ENCODE results near the gene HS6ST3. TPM values are rescaled to one million over a fixed set of nuclear protein-coding genes. Genes with fewer than 3 reads are reported as not detected.

Gene HS6ST3
- total RNA-seq, 1 donor from 2014 or later, result not detected

DNA sequence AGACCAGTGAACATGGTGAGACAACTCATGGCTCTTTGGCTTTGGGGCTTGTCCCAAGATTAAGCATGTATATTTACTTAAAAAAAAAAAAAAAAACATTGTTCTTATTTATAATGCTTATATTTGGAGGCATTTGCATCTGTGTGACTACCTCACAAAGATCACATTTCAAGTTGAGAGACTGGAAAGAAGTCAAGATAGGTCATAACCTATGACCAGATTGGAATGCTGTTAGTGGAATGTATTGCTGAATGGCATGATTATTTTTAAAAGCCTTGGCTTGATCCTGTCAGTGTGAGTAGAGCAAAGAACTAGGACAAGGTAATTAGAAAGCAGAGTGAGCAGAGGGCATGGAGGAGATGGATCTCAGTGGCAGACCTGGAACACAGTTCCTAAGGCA, 689.8 kb downstream of the HS6ST3 start:
- DNase-seq (ENCODE audit: extremely low spot score, unreplicated experiment), result no peak
- Mint-ChIP-seq H3K27me3 (ENCODE audit: unreplicated experiment) (no peaks in the 10 kb centered on the region), H3K4me3 (ENCODE audit: unreplicated experiment) (no peak overlapping the region), H3K27ac (ENCODE audit: unreplicated experiment) (no peak overlapping the region), H3K4me1 (ENCODE audit: unreplicated experiment) (no peaks in the 10 kb centered on the region), H3K9me3 (ENCODE audit: unreplicated experiment) (peaks cover 18% of the 10 kb centered on the region), H3K36me3 (ENCODE audit: unreplicated experiment) (no peaks in the 10 kb centered on the region)
- TF ChIP-seq, protein P1, sequence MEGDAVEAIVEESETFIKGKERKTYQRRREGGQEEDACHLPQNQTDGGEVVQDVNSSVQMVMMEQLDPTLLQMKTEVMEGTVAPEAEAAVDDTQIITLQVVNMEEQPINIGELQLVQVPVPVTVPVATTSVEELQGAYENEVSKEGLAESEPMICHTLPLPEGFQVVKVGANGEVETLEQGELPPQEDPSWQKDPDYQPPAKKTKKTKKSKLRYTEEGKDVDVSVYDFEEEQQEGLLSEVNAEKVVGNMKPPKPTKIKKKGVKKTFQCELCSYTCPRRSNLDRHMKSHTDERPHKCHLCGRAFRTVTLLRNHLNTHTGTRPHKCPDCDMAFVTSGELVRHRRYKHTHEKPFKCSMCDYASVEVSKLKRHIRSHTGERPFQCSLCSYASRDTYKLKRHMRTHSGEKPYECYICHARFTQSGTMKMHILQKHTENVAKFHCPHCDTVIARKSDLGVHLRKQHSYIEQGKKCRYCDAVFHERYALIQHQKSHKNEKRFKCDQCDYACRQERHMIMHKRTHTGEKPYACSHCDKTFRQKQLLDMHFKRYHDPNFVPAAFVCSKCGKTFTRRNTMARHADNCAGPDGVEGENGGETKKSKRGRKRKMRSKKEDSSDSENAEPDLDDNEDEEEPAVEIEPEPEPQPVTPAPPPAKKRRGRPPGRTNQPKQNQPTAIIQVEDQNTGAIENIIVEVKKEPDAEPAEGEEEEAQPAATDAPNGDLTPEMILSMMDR (IDR thresholded peaks at IDR 0.05), result no peak

DNA sequence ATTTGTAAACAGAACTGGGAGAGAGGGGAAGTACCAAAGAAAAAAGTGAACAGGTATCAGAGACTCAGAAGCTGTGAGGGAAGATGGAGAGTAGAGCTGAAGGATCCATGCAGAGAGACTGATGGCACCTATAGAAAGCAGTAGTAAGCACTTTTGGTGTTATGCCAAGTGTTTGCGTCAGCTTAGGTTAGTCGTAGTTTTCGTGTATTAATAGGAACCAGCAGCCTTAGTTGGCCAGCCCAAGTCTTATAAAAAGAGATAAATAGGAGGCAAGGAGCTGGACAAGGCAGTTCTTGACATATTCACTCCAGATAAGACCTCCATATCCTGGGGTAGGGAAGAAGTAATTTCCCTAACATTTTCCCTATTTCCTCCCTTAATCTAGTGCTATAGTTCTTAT, 690.2 kb downstream of the HS6ST3 start:
- no peak overlapping the region for H3K27ac Mint-ChIP-seq (ENCODE audit: unreplicated experiment)
- H3K4me1 Mint-ChIP-seq (ENCODE audit: unreplicated experiment), result no peaks in the 10 kb centered on the region
- H3K27me3 Mint-ChIP-seq (ENCODE audit: unreplicated experiment), result no peaks in the 10 kb centered on the region
- no peak overlapping the region for H3K4me3 Mint-ChIP-seq (ENCODE audit: unreplicated experiment)
- TF ChIP-seq, protein P1 (IDR thresholded peaks at IDR 0.05), result no peak
- peaks cover 18% of the 10 kb centered on the region for H3K9me3 Mint-ChIP-seq (ENCODE audit: unreplicated experiment)
- DNase-seq (ENCODE audit: extremely low spot score, unreplicated experiment), result no peak
- no peaks in the 10 kb centered on the region for H3K36me3 Mint-ChIP-seq (ENCODE audit: unreplicated experiment)

DNA sequence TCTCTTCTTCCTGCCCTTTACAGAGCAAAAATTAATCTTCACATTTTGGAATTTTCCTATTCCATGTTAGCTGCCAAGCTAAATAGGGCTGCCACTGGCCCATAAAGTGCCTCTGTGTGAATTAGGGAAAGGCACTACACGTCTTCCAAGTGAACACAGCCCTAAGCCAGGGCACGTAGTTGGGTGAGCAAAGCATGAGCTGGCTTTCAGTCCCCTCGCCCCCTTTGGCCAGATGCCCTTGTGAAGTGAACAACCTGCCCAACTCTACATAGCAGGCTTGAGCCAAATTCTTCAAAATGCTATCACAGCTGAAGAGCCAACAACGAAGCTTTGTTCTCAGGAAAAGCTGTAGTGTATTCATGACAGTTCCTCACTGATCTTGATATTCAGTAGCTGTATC, 691.2 kb downstream of the HS6ST3 start:
- H3K36me3 Mint-ChIP-seq (ENCODE audit: unreplicated experiment), result no peaks in the 10 kb centered on the region
- H3K27ac Mint-ChIP-seq (ENCODE audit: unreplicated experiment), result no peak overlapping the region
- TF ChIP-seq, protein P1 (IDR thresholded peaks at IDR 0.05), result no peak
- DNase-seq (ENCODE audit: extremely low spot score, unreplicated experiment), result no peak
- peaks cover 15% of the 10 kb centered on the region for H3K9me3 Mint-ChIP-seq (ENCODE audit: unreplicated experiment)
- no peak overlapping the region for H3K4me3 Mint-ChIP-seq (ENCODE audit: unreplicated experiment)
- H3K27me3 Mint-ChIP-seq (ENCODE audit: unreplicated experiment), result no peaks in the 10 kb centered on the region
- H3K4me1 Mint-ChIP-seq (ENCODE audit: unreplicated experiment), result no peaks in the 10 kb centered on the region

DNA sequence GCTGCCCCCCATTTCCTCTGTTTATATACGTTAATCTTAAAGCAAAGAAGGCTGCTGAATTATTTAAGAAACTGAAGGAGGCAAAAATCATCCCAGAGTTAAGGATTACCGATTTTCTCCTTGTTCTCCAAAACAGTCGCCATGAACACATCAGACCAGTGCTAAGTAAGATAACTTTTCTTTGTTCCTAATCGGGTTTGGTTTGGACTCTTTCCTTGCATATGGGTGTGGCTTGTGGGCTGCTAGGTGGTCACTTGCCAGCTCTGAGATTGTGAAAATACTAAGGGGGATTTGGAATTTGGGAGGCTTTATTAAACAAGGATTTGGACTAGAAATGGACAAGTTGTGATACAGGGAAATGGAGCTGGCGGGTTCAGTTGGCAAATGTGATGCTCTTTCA, 692.3 kb downstream of the HS6ST3 start:
- TF ChIP-seq, protein P1 (IDR thresholded peaks at IDR 0.05), result no peak
- Mint-ChIP-seq H3K4me1 (ENCODE audit: unreplicated experiment) (no peaks in the 10 kb centered on the region), H3K36me3 (ENCODE audit: unreplicated experiment) (no peaks in the 10 kb centered on the region), H3K4me3 (ENCODE audit: unreplicated experiment) (no peak overlapping the region), H3K9me3 (ENCODE audit: unreplicated experiment) (peaks cover 15% of the 10 kb centered on the region), H3K27ac (ENCODE audit: unreplicated experiment) (no peak overlapping the region), H3K27me3 (ENCODE audit: unreplicated experiment) (no peaks in the 10 kb centered on the region)
- DNase-seq (ENCODE audit: extremely low spot score, unreplicated experiment), result no peak

DNA sequence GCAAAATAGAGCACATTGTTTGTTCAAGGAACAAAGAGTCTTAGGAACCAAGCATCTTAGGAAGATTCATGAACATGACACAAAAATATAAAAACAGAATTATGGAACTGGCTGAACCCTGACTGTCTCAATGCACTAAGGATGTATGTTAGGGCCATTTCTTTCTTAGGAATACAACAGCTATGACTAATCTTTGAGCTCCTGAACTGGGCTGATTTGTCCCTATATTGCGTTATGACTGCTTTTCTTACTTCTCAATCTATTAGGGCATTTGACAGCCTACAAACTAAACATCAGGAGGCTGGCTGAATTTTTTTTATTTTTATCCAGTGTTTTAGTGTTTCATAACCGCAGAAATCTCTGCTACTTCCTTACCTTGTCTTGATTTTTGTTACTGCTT, 693.1 kb downstream of the HS6ST3 start:
- Mint-ChIP-seq H3K4me1 (ENCODE audit: unreplicated experiment) (no peaks in the 10 kb centered on the region), H3K9me3 (ENCODE audit: unreplicated experiment) (peaks cover 17% of the 10 kb centered on the region), H3K27ac (ENCODE audit: unreplicated experiment) (no peak overlapping the region)

More for the DNA sequence above, 693.1 kb downstream of the HS6ST3 start:
- DNase-seq (ENCODE audit: extremely low spot score, unreplicated experiment), result no peak
- Mint-ChIP-seq H3K36me3 (ENCODE audit: unreplicated experiment) (no peaks in the 10 kb centered on the region), H3K27me3 (ENCODE audit: unreplicated experiment) (peaks cover 2% of the 10 kb centered on the region), H3K4me3 (ENCODE audit: unreplicated experiment) (no peak overlapping the region)
- TF ChIP-seq, protein P1 (IDR thresholded peaks at IDR 0.05), result no peak
